Neural progenitor cell (in vitro differentiated cells): ENCODE results near the gene JAZF1.

Experiments used
- CTCF ChIP-seq: fragments of 200-600 bp; sonication (generic); IDR thresholded peaks from 2 replicates; pipeline ENCODE4 v1.5.1; 2017; ENCODE audit warnings: antibody characterized with exemption, mild to moderate bottlenecking
- EZH2 ChIP-seq: fragments of 200-600 bp; sonication (generic); IDR thresholded peaks from 2 replicates; pipeline ENCODE4 v1.6.1; 2017; ENCODE audit warnings: antibody characterized with exemption, mild to moderate bottlenecking, moderate library complexity

DNA sequence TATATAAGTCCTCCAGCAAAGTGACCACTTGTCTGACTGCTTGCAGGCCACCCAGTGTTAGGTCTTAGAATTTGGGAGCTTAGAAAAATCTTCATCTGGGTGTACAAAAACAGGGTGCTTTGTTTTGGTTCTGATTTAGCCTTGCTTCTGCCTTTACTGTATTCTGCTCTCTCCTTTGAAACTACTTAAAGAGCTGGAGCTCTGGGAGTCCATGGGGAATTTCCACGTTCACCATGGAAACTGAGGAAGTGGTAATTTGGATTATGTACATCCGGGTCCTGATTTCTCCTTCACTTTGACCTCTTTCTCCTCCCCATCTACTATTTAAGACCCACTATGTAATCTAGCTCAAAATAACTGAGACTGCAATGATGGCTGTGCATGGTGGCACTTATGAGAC lies 103.0 kb downstream of the JAZF1 start:
- TF ChIP-seq CTCF = no peak
- TF ChIP-seq EZH2 = no peak
